SK-N-SH (cell line): ENCODE results near the gene MYO1D. TPM values are rescaled to one million over a fixed set of nuclear protein-coding genes. Genes with fewer than 3 reads are reported as not detected.
A peak's percentile ranks its signal among the peaks of the same experiment; 100 is the strongest.

Experiments
- CTCF ChIA-PET: fragments of 300-600, 350-600 bp; formaldehyde crosslinking; extraction: SDS; loops from one replicate; lab custom pipeline; 2021; lab: Yijun Ruan, JAX
- POLR2A ChIA-PET: fragments of 350-600 bp; sonication (Branson Sonifier 250); formaldehyde crosslinking; extraction: SDS; loops from one replicate; lab custom pipeline; 2020; ENCODE audit warnings: antibody characterized with exemption, inconsistent platforms; lab: Yijun Ruan, JAX
- DNase-seq: peaks from one replicate; pipeline ENCODE4 v3.0.0; 2012
- H2AFZ ChIP-seq: fragments of 200-600 bp; sonication (generic); 2 replicates; pipeline ENCODE4 v1.8.1; 2016; ENCODE audit warnings: antibody characterized with exemption, mild to moderate bottlenecking, low read depth
- H3F3A ChIP-seq: fragments of 200-600 bp; sonication (generic); replicated peaks from 2 replicates; pipeline ENCODE3; 2016; ENCODE audit warnings: antibody characterized with exemption, mild to moderate bottlenecking; ENCODE audit not compliant: insufficient read depth
- H3K27ac ChIP-seq, 2 experiments: fragments of 200-500 bp in 1 of 2; fragments of 200-600 bp in 1 of 2; sonication (Bioruptor generic) in 1 of 2; sonication (generic), shearing (Covaris generic) in 1 of 2; 2 replicates each; pipeline versions ENCODE4 v1.5.1 to v1.6.1; 2014 to 2016; ENCODE audit warnings: low read depth in 2 of 2, inconsistent platforms in 1 of 2, low read length in 1 of 2, mild to moderate bottlenecking in 1 of 2, mixed read lengths in 1 of 2
- H3K27me3 ChIP-seq: fragments of 200-600 bp; sonication (generic), shearing (Covaris generic); 2 replicates; pipeline ENCODE4 v1.6.1; 2016; ENCODE audit warnings: mixed run types; ENCODE audit not compliant: insufficient read depth
- H3K36me3 ChIP-seq, 2 experiments: fragments of 200-500 bp in 1 of 2; fragments of 200-600 bp in 1 of 2; sonication (Bioruptor generic) in 1 of 2; sonication (generic) in 1 of 2; replicated peaks in 1 of 2; 2 replicates each; pipeline versions ENCODE3 to v1.5.1; 2014 to 2016; ENCODE audit warnings: low read length in 1 of 2, mild to moderate bottlenecking in 1 of 2; ENCODE audit not compliant: insufficient read depth in 2 of 2, control insufficient read depth in 1 of 2
- H3K4me1 ChIP-seq, 2 experiments: fragments of 200-500 bp in 1 of 2; fragments of 200-600 bp in 1 of 2; sonication (Bioruptor generic) in 1 of 2; sonication (generic), shearing (Covaris generic) in 1 of 2; 2 replicates each; pipeline versions ENCODE4 v1.5.1 to v1.6.1; 2014 to 2016; ENCODE audit warnings: low read depth in 1 of 2, low read length in 1 of 2, mixed run types in 1 of 2; ENCODE audit not compliant: insufficient read depth in 2 of 2, control insufficient read depth in 1 of 2
- H3K4me2 ChIP-seq: fragments of 200-600 bp; sonication (generic), shearing (Covaris generic); 2 replicates; pipeline ENCODE4 v1.6.1; 2017; ENCODE audit warnings: mixed run types
- H3K4me3 ChIP-seq, 2 experiments: fragments of 200-500 bp in 1 of 2; fragments of 200-600 bp in 1 of 2; sonication (Bioruptor generic) in 1 of 2; sonication (generic), shearing (Covaris generic) in 1 of 2; 2 replicates each; pipeline versions ENCODE4 v1.5.1 to v1.8.1; 2014 to 2016; ENCODE audit warnings: low read depth in 2 of 2, inconsistent platforms in 1 of 2, low read length in 1 of 2, mild to moderate bottlenecking in 1 of 2, mixed read lengths in 1 of 2, moderate library complexity in 1 of 2
- H3K79me2 ChIP-seq: fragments of 200-600 bp; sonication (generic); 2 replicates; pipeline ENCODE4 v1.8.1; 2017; ENCODE audit warnings: mild to moderate bottlenecking; ENCODE audit not compliant: insufficient read depth
- H3K9ac ChIP-seq: fragments of 200-600 bp; sonication (generic); 2 replicates; pipeline ENCODE4 v1.6.1; 2017; ENCODE audit warnings: mixed run types
- H3K9me2 ChIP-seq: fragments of 200-600 bp; sonication (generic); 2 replicates; pipeline ENCODE4 v1.6.1; 2017; ENCODE audit warnings: mixed run types
- H3K9me3 ChIP-seq: fragments of 200-600 bp; sonication (generic); 2 replicates; pipeline ENCODE4 v1.6.1; 2017; ENCODE audit warnings: mixed run types, mild to moderate bottlenecking, moderate library complexity
- H4K20me1 ChIP-seq: fragments of 200-600 bp; sonication (generic); 2 replicates; pipeline ENCODE4 v1.6.1; 2017; ENCODE audit warnings: mild to moderate bottlenecking, mixed run types; ENCODE audit not compliant: insufficient read depth
- ELF1 ChIP-seq: IDR thresholded peaks from 2 replicates; pipeline ENCODE4 v1.4.0; 2012
- EP300 ChIP-seq, 2 experiments: IDR thresholded peaks; 2 replicates each; pipeline versions ENCODE4 v1.4.0 to v1.6.1; 2012; ENCODE audit warnings: borderline replicate concordance in 1 of 2, low read depth in 1 of 2, low read length in 1 of 2
- FOSL2 ChIP-seq: IDR thresholded peaks from 2 replicates; pipeline ENCODE4 v1.4.0; 2012; ENCODE audit warnings: low read depth, mild to moderate bottlenecking, moderate library complexity, borderline replicate concordance
- GABPA ChIP-seq: IDR thresholded peaks from 2 replicates; pipeline ENCODE4 v1.4.0; 2012; ENCODE audit warnings: low read depth, mild to moderate bottlenecking
- JUND ChIP-seq: IDR thresholded peaks from 2 replicates; pipeline ENCODE4 v1.4.0; 2012
- NFIC ChIP-seq: IDR thresholded peaks from 2 replicates; pipeline ENCODE4 v1.4.0; 2012; ENCODE audit warnings: borderline replicate concordance
- RCOR1 ChIP-seq: fragments of 150-350 bp; IDR thresholded peaks from 2 replicates; pipeline ENCODE4 v1.6.1; 2017; ENCODE audit warnings: antibody characterized with exemption, low read length
- RFX5 ChIP-seq: IDR thresholded peaks from 2 replicates; pipeline ENCODE4 v1.6.1; 2012; ENCODE audit warnings: mild to moderate bottlenecking, improper control_type of control experiment, low read length
- RXRA ChIP-seq: IDR thresholded peaks from 2 replicates; pipeline ENCODE4 v1.4.0; 2012; ENCODE audit warnings: low read depth, mild to moderate bottlenecking, borderline replicate concordance
- SMC3 ChIP-seq: IDR thresholded peaks from 2 replicates; pipeline ENCODE4 v1.6.1; 2012; ENCODE audit warnings: low read depth, low read length, improper control_type of control experiment
- TCF12 ChIP-seq: IDR thresholded peaks from 2 replicates; pipeline ENCODE4 v1.4.0; 2012
- WGBS: methylation state at CpG from one replicate; pipeline ENCODE4 v1.1.6; 2017; ENCODE audit warnings: low lambda C conversion rate; 5-methylcytosine and 5-hydroxymethylcytosine counted together
- polyA plus RNA-seq, 3 experiments: library from polyadenylated mRNA; depleted of rRNA; stranded (reverse); fragments of >200 nt; gene quantifications; 2 replicates each; pipeline ENCODE4 v1.2.3, GENCODE V29; 2012
- TF ChIP-seq, protein P1 (sequence below): IDR thresholded peaks from 2 replicates; pipeline ENCODE4 v1.4.0; 2012; ENCODE audit warnings: low read depth, borderline replicate concordance
- TF ChIP-seq, protein P2 (sequence below): IDR thresholded peaks from 2 replicates; pipeline ENCODE4 v1.6.1; 2012; ENCODE audit warnings: mild to moderate bottlenecking, low read depth, low read length, moderate library complexity
- TF ChIP-seq, protein P3 (sequence below): IDR thresholded peaks from 2 replicates; pipeline ENCODE4; 2012

Gene MYO1D
- polyA plus RNA-seq, 1 of the 3 experiments (the other 2 are of a cell fraction), result 20.4 TPM

DNA sequence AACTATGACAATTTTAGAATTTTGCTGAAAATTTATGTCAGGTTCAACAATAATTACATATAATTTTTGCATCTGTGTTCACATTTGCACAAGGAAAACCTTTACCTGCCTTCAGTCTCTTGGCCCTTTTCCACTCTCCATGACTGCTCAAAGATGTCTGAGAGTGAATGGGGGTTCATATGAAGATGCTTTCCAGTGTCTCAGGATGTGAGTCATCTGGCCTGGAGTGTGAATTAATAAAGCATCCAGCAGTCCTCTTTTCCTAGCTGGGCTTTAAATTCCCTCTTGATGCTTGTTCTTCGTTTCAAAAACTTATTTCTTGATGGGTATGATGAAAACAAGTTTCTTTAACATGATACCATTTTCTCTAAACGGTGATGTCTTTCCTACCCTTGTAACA lies 290.3 kb downstream of the MYO1D start:
- no peak for DNase-seq
- Histone ChIP-seq H3K4me1 (peaks cover 0 to 13% of the 10 kb centered on the region in 2 experiments; a peak in 2 of 4 replicates), H3K9ac (no peak overlapping the region), H4K20me1 (no peaks in the 10 kb centered on the region), H3K27ac (peak overlapping the region; percentile 25 to 76; a peak in 3 of 4 replicates), H2AFZ (no peak overlapping the region), H3K27me3 (no peaks in the 10 kb centered on the region), H3K36me3 (peaks cover 0 to 12% of the 10 kb centered on the region in 2 experiments), H3K79me2 (no peaks in the 10 kb centered on the region), H3K9me3 (peaks cover 8% of the 10 kb centered on the region; the same call in 1 of the 2 replicates), H3K9me2 (0 out of 2 replicates have a peak, but pooled peaks cover 3% of the 10 kb centered on the region), H3K4me3 (no peak overlapping the region), H3F3A (peaks cover 3% of the 10 kb centered on the region), H3K4me2 (no peak overlapping the region)
- WGBS, result 42% methylated on average over 2 of the region's 2 CpGs
- ChIA-PET CTCF (no interaction called here), POLR2A (no interaction called here)
- TF ChIP-seq EP300 (IDR thresholded peaks at IDR 0.05; ENCODE audit: borderline replicate concordance in 1 of 2, low read depth in 1 of 2, low read length in 1 of 2), result peak in 1 of 2 experiments; percentile 25; a peak in 1 of 4 replicates
- no peak for TF ChIP-seq GABPA
- TF ChIP-seq, protein P1, sequence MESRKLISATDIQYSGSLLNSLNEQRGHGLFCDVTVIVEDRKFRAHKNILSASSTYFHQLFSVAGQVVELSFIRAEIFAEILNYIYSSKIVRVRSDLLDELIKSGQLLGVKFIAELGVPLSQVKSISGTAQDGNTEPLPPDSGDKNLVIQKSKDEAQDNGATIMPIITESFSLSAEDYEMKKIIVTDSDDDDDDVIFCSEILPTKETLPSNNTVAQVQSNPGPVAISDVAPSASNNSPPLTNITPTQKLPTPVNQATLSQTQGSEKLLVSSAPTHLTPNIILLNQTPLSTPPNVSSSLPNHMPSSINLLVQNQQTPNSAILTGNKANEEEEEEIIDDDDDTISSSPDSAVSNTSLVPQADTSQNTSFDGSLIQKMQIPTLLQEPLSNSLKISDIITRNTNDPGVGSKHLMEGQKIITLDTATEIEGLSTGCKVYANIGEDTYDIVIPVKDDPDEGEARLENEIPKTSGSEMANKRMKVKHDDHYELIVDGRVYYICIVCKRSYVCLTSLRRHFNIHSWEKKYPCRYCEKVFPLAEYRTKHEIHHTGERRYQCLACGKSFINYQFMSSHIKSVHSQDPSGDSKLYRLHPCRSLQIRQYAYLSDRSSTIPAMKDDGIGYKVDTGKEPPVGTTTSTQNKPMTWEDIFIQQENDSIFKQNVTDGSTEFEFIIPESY, result no peak
- TF ChIP-seq, protein P2, sequence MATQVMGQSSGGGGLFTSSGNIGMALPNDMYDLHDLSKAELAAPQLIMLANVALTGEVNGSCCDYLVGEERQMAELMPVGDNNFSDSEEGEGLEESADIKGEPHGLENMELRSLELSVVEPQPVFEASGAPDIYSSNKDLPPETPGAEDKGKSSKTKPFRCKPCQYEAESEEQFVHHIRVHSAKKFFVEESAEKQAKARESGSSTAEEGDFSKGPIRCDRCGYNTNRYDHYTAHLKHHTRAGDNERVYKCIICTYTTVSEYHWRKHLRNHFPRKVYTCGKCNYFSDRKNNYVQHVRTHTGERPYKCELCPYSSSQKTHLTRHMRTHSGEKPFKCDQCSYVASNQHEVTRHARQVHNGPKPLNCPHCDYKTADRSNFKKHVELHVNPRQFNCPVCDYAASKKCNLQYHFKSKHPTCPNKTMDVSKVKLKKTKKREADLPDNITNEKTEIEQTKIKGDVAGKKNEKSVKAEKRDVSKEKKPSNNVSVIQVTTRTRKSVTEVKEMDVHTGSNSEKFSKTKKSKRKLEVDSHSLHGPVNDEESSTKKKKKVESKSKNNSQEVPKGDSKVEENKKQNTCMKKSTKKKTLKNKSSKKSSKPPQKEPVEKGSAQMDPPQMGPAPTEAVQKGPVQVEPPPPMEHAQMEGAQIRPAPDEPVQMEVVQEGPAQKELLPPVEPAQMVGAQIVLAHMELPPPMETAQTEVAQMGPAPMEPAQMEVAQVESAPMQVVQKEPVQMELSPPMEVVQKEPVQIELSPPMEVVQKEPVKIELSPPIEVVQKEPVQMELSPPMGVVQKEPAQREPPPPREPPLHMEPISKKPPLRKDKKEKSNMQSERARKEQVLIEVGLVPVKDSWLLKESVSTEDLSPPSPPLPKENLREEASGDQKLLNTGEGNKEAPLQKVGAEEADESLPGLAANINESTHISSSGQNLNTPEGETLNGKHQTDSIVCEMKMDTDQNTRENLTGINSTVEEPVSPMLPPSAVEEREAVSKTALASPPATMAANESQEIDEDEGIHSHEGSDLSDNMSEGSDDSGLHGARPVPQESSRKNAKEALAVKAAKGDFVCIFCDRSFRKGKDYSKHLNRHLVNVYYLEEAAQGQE, result no peak
- TF ChIP-seq NFIC, result peak; percentile 58
- peak; percentile 70 for TF ChIP-seq JUND
- no peak for TF ChIP-seq RCOR1
- TF ChIP-seq FOSL2, result peak; percentile 80
- no peak for TF ChIP-seq RFX5
- TF ChIP-seq TCF12, result peak; percentile 84
- TF ChIP-seq, protein P3, sequence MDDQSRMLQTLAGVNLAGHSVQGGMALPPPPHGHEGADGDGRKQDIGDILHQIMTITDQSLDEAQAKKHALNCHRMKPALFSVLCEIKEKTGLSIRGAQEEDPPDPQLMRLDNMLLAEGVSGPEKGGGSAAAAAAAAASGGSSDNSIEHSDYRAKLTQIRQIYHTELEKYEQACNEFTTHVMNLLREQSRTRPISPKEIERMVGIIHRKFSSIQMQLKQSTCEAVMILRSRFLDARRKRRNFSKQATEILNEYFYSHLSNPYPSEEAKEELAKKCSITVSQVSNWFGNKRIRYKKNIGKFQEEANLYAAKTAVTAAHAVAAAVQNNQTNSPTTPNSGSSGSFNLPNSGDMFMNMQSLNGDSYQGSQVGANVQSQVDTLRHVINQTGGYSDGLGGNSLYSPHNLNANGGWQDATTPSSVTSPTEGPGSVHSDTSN, result peak; percentile 31; the same call in 1 of the 2 replicates
- TF ChIP-seq ELF1, result no peak
- no peak for TF ChIP-seq SMC3
- TF ChIP-seq RXRA, result no peak
